HEK293 (cell line): ENCODE results near the gene LRP5.

Source experiments
- CTCF ChIA-PET: fragments of 350-600 bp; formaldehyde crosslinking; extraction: SDS; loops from one replicate; lab custom pipeline; 2021; ENCODE audit warnings: antibody characterized with exemption; lab: Yijun Ruan, JAX
- POLR2A ChIA-PET: fragments of 300-600 bp; formaldehyde crosslinking; extraction: SDS; loops from one replicate; lab custom pipeline; 2020; ENCODE audit warnings: antibody characterized with exemption, inconsistent platforms; lab: Yijun Ruan, JAX
- H3K27ac ChIP-seq: fragments of 200-500 bp; sonication (Bioruptor generic); 2 replicates; pipeline ENCODE4 v1.5.1; 2014; ENCODE audit warnings: low read depth, low read length, control low read depth, inconsistent platforms; ENCODE audit errors: extremely low read depth
- H3K36me3 ChIP-seq, 2 experiments: fragments of 200-500 bp in 1 of 2; sonication (Bioruptor generic) in 1 of 2; 1 replicate in 1 of 2; 2 replicates in 1 of 2; pipeline ENCODE4 v1.5.1; 2014 to 2017; ENCODE audit warnings: inconsistent platforms in 2 of 2, low read length in 2 of 2; ENCODE audit not compliant: control insufficient read depth in 2 of 2, insufficient read depth in 1 of 2
- H3K4me1 ChIP-seq: fragments of 200-500 bp; sonication (Bioruptor generic); 2 replicates; pipeline ENCODE4 v1.5.1; 2014; ENCODE audit warnings: mild to moderate bottlenecking, low read length, inconsistent platforms; ENCODE audit not compliant: control insufficient read depth, insufficient read depth
- H3K4me3 ChIP-seq: 2 replicates; pipeline ENCODE4 v1.5.1; 2011; ENCODE audit warnings: low read depth, mild to moderate bottlenecking, control low read depth, low read length, moderate library complexity
- H3K9me3 ChIP-seq: fragments of 200-500 bp; sonication (Bioruptor generic); 2 replicates; pipeline ENCODE4 v1.5.1; 2014; ENCODE audit warnings: low read depth, low read length, inconsistent platforms; ENCODE audit not compliant: control insufficient read depth, insufficient read depth
- IKZF3 ChIP-seq: fragments of 450-650 bp; IDR thresholded peaks from 2 replicates; pipeline ENCODE4 v1.5.0; 2018; ENCODE audit warnings: missing biosample characterization, mild to moderate bottlenecking, missing genetic modification characterization, moderate library complexity
- MZF1 ChIP-seq: fragments of 450-650 bp; formaldehyde crosslinking; IDR thresholded peaks from 2 replicates; pipeline ENCODE4 v1.5.1; 2017; ENCODE audit warnings: missing biosample characterization, missing genetic modification characterization, borderline replicate concordance
- REPIN1 ChIP-seq: fragments of 450-650 bp; formaldehyde crosslinking; IDR thresholded peaks from 2 replicates; pipeline ENCODE4 v1.5.1; 2017; ENCODE audit warnings: missing biosample characterization, missing genetic modification characterization, low read depth
- SETDB1 ChIP-seq: IDR thresholded peaks from one replicate; pipeline ENCODE4 v1.6.1; 2017; ENCODE audit warnings: mild to moderate bottlenecking, low read length, moderate library complexity, mixed read lengths; ENCODE audit not compliant: insufficient read length
- SP7 ChIP-seq: fragments of 450-650 bp; formaldehyde crosslinking; IDR thresholded peaks from 2 replicates; pipeline ENCODE4 v1.5.1; 2016; ENCODE audit warnings: missing biosample characterization, missing genetic modification characterization
- TRIM28 ChIP-seq: IDR thresholded peaks from 2 replicates; pipeline ENCODE4 v1.6.1; 2011; ENCODE audit warnings: low read length, control low read depth, borderline replicate concordance
- YY1 ChIP-seq: fragments of 450-650 bp; formaldehyde crosslinking; IDR thresholded peaks from 2 replicates; pipeline ENCODE4 v1.5.1; 2018; ENCODE audit warnings: missing biosample characterization, missing genetic modification characterization
- ZBTB8A ChIP-seq: fragments of 450-650 bp; formaldehyde crosslinking; IDR thresholded peaks from 2 replicates; pipeline ENCODE4 v1.5.1; 2016; ENCODE audit warnings: missing biosample characterization, missing genetic modification characterization
- ZIC2 ChIP-seq: fragments of 450-650 bp; formaldehyde crosslinking; IDR thresholded peaks from 2 replicates; pipeline ENCODE4 v1.5.1; 2016; ENCODE audit warnings: missing biosample characterization, missing genetic modification characterization
- ZNF23 ChIP-seq: fragments of 450-650 bp; formaldehyde crosslinking; IDR thresholded peaks from 2 replicates; pipeline ENCODE4 v1.5.1; 2016; ENCODE audit warnings: missing biosample characterization, missing genetic modification characterization, borderline replicate concordance
- ZNF280D ChIP-seq: fragments of 450-650 bp; formaldehyde crosslinking; IDR thresholded peaks from 2 replicates; pipeline ENCODE4 v1.5.1; 2016; ENCODE audit warnings: missing biosample characterization, missing genetic modification characterization
- ZNF292 ChIP-seq: fragments of 450-650 bp; formaldehyde crosslinking; IDR thresholded peaks from 2 replicates; pipeline ENCODE4 v1.5.1; 2016; ENCODE audit warnings: low read depth, missing biosample characterization, missing genetic modification characterization, borderline replicate concordance
- ZNF350 ChIP-seq: fragments of 450-650 bp; formaldehyde crosslinking; IDR thresholded peaks from 2 replicates; pipeline ENCODE4 v1.5.0; 2017; ENCODE audit warnings: missing biosample characterization, mild to moderate bottlenecking, missing genetic modification characterization
- ZNF548 ChIP-seq: fragments of 450-650 bp; formaldehyde crosslinking; IDR thresholded peaks from 2 replicates; pipeline ENCODE4 v1.5.1; 2016; ENCODE audit warnings: missing biosample characterization, missing genetic modification characterization
- ZNF585B ChIP-seq: fragments of 450-650 bp; formaldehyde crosslinking; IDR thresholded peaks from 2 replicates; pipeline ENCODE4 v1.5.1; 2016; ENCODE audit warnings: missing biosample characterization, missing genetic modification characterization
- ZNF600 ChIP-seq: fragments of 450-650 bp; formaldehyde crosslinking; IDR thresholded peaks from 2 replicates; pipeline ENCODE4 v1.5.1; 2016; ENCODE audit warnings: missing biosample characterization, missing genetic modification characterization
- ZNF785 ChIP-seq: fragments of 450-650 bp; formaldehyde crosslinking; IDR thresholded peaks from 2 replicates; pipeline ENCODE4 v1.5.1; 2016; ENCODE audit warnings: missing biosample characterization, missing genetic modification characterization

Gene LRP5

DNA sequence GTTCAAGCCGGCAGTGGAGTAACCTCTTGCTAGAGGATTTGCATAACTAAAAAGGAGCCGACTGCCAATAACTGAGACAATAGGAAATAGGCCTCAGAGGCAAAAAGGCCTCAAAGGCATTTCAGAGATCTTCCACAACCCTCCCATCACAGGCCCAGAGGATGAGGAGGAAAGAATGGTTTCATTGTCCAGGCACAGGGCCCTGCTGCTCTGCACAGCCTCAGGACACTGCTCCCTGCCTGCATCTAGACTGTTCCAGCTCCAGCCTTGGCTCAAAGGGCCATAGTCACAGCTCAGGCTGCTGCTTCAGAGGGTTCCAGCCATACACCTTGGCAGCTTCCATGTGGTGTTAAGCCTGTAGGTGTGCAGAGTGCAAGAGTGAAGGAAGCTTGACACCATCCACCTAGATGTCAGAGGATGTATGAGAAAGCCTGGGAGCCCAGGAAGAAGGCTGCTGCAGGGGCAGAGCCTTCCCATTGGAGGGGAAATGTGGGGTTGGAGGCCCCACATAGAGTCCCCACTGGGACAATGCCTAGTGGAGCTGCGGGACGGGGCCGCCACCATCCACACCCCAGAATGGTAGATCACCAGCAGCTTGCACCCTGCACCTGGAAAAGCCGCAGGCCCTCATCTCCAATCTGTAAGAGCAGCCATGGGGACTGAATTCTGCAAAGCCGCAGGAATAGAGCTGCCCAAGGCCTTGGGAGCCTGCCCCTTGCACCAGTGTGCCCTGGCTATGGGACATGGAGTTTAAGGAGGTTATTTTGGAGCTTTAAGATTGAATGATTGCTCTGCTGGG, 8.2 kb upstream of the LRP5 start:
- Histone ChIP-seq H3K9me3 (no peaks in the 10 kb centered on the region), H3K27ac (no peak overlapping the region), H3K36me3 (no peaks in the 10 kb centered on the region), H3K4me3 (no peak overlapping the region), H3K4me1 (no peaks in the 10 kb centered on the region)
- TF ChIP-seq ZNF350 (tag by site-specific recombination) (no peak), SP7 (no peak), ZNF280D (tag by site-specific recombination) (no peak), SETDB1 (peak; percentile 72), ZNF585B (tag by site-specific recombination) (peak; percentile 97), TRIM28 (peak; percentile 34; the same call in 1 of the 2 replicates), ZNF548 (tag by site-specific recombination) (0 out of 2 replicates have a peak, but pooled peaks have one; percentile 23)
- ChIA-PET POLR2A (no interaction called here), CTCF (interaction anchor here (1.5 kb wide), 1 partner anchor 47 kb away, joined by 7 read pairs; no protein-coding TSS in a partner anchor)

DNA sequence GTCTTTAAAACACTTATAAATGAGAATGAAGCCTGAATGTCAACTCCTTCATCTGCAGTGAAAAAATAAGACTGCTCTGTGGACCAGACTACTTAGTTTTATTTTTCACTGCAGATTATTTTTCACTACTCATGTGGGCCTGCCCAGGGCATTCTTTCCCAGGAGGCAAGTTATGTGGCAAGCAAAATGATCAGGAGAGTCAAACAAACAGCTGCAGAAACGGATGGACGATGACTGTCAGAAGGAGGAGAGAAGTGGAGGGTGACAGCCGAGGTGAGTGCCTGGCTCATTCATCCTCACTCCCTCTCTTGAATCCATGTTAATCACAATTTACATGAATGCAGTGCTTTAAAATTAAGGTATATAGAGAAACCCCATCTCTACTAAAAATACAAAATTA, 5.8 kb upstream of the LRP5 start:
- TF ChIP-seq MZF1 (tag by site-specific recombination) (no peak), REPIN1 (tag by site-specific recombination) (no peak), ZNF292 (tag by site-specific recombination) (no peak), IKZF3 (tag by site-specific recombination) (no peak), ZNF600 (tag by site-specific recombination) (no peak), TRIM28 (no peak), ZIC2 (no peak)
- CTCF ChIA-PET: interaction anchor here (1.3 kb wide), 1 partner anchor 9 kb away, joined by 10 read pairs; no protein-coding TSS in a partner anchor

GRCh38 chr11:68308068-68308467, 4.3 kb upstream of the LRP5 start:
- Histone ChIP-seq H3K36me3 (no peaks in the 10 kb centered on the region), H3K9me3 (no peaks in the 10 kb centered on the region), H3K4me1 (no peaks in the 10 kb centered on the region), H3K4me3 (no peak overlapping the region), H3K27ac (no peak overlapping the region)
- ChIA-PET CTCF (interaction anchor here (1.3 to 4.2 kb wide), 2 partner anchors 10 kb away, joined by 10 to 29 read pairs; no protein-coding TSS in a partner anchor), POLR2A (no interaction called here)
- TF ChIP-seq YY1 (tag by site-specific recombination) (no peak), ZBTB8A (tag by site-specific recombination) (0 out of 2 replicates have a peak, but pooled peaks have one; percentile 20), ZNF23 (tag by site-specific recombination) (no peak), ZNF785 (no peak)

More for the DNA sequence above, 5.8 kb upstream of the LRP5 start:
- POLR2A ChIA-PET: no interaction called here
- Histone ChIP-seq H3K4me3 (no peak overlapping the region), H3K4me1 (no peaks in the 10 kb centered on the region), H3K36me3 (no peaks in the 10 kb centered on the region), H3K9me3 (no peaks in the 10 kb centered on the region), H3K27ac (no peak overlapping the region)
